Large intestine (tissue), 3 donors: ENCODE data around the gene RGS1. TPM values are rescaled to one million over a fixed set of nuclear protein-coding genes. Genes with fewer than 3 reads are reported as not detected.

Experiments
- DNase-seq, 2 donors: peaks; one replicate each; pipeline versions ENCODE4 v3.0.0 to v3.0.0-alpha.2; 2013
- H3K27ac ChIP-seq: one replicate; pipeline ENCODE4 v1.5.1; 2013; ENCODE audit warnings: low read length
- H3K27me3 ChIP-seq: 2 replicates; pipeline ENCODE4 v1.6.1; 2013; ENCODE audit warnings: low read length; ENCODE audit not compliant: control insufficient read depth, insufficient read depth
- H3K36me3 ChIP-seq: 2 replicates; pipeline ENCODE4 v1.6.1; 2013; ENCODE audit warnings: low read length; ENCODE audit not compliant: control insufficient read depth, insufficient read depth
- H3K4me1 ChIP-seq: one replicate; pipeline ENCODE4 v1.6.1; 2013; ENCODE audit warnings: low read length; ENCODE audit not compliant: control insufficient read depth, insufficient read depth
- H3K4me3 ChIP-seq: one replicate; pipeline ENCODE4 v1.5.1; 2013; ENCODE audit warnings: low read length
- H3K9me3 ChIP-seq: one replicate; pipeline ENCODE4 v1.6.1; 2013; ENCODE audit warnings: mild to moderate bottlenecking, low read depth, low read length, moderate library complexity; ENCODE audit not compliant: control insufficient read depth
- WGBS: methylation state at CpG from one replicate; pipeline ENCODE4 v1.1.5; 2013; ENCODE audit warnings: low lambda C conversion rate; ENCODE audit not compliant: insufficient coverage; 5-methylcytosine and 5-hydroxymethylcytosine counted together
- polyA plus RNA-seq: library from polyadenylated mRNA; unstranded; fragments of 120-200 nt; gene quantifications from one replicate; pipeline ENCODE4 v1.2.1, GENCODE V29; 2013

RGS1 gene
- polyA plus RNA-seq, 1 donor, result 75.0 TPM

DNA sequence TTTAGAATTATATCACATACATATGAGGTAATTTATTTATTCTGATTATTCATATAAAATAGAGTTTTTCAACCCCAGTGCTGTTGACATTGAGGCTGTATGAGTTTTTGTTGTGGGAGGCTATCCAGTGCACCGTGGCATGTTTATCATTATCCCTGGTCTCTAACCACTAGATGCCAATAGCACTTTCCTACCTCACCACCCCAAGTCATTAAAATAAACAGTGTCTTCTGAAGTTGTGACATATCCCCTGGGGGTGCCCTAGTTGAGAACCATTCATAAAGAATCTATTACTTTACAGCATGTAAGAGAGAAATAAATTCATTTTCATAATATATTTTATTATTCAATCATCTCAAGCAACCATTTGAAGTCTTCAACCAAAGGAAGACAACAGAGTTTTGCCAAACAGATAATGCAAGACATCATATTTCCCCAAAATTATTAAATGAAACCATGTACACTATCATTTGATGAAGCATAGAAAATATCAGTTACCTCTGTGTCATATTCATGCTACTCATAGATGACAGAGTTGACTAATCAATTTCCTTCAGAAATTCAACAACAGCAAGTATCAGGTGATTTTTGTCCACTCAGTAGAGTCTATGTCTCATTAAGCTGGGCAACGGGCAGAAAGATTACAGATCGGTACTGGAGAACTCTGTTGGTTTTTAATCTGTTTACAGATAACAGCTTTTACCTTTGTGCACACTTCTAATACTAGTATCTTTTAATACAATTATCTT, 39.5 kb upstream of the RGS1 start:
- WGBS, result 17% methylated on average over 2 of the region's 3 CpGs
- no peak overlapping the region for H3K27ac ChIP-seq
- H3K4me1 ChIP-seq, result peaks cover 22% of the 10 kb centered on the region
- no peaks in the 10 kb centered on the region for H3K27me3 ChIP-seq
- no peaks in the 10 kb centered on the region for H3K9me3 ChIP-seq
- DNase-seq, result no peak
- H3K36me3 ChIP-seq, result no peaks in the 10 kb centered on the region
- no peak overlapping the region for H3K4me3 ChIP-seq

GRCh38 chr1:192538407-192539296, 36.9 kb upstream of the RGS1 start:
- peak in 1 of 2 donors; percentile 34 for DNase-seq
- peak overlapping the region; percentile 50 for H3K27ac ChIP-seq
- peaks cover 19% of the 10 kb centered on the region for H3K4me1 ChIP-seq
- no peak overlapping the region for H3K4me3 ChIP-seq
- WGBS, result no CpG with 5 or more reads among the region's 3 CpGs
- no peaks in the 10 kb centered on the region for H3K9me3 ChIP-seq
- no peaks in the 10 kb centered on the region for H3K36me3 ChIP-seq
- H3K27me3 ChIP-seq, result no peaks in the 10 kb centered on the region

GRCh38 chr1:192539297-192540092, 36.1 kb upstream of the RGS1 start:
- H3K36me3 ChIP-seq, result no peaks in the 10 kb centered on the region
- H3K4me1 ChIP-seq, result peaks cover 16% of the 10 kb centered on the region
- H3K9me3 ChIP-seq, result no peaks in the 10 kb centered on the region
- no peaks in the 10 kb centered on the region for H3K27me3 ChIP-seq
- 0% methylated on average over 1 of the region's 4 CpGs for WGBS
- no peak overlapping the region for H3K4me3 ChIP-seq
- peak; percentile 68 to 84 for DNase-seq
- peak overlapping the region; percentile 50 for H3K27ac ChIP-seq

DNA sequence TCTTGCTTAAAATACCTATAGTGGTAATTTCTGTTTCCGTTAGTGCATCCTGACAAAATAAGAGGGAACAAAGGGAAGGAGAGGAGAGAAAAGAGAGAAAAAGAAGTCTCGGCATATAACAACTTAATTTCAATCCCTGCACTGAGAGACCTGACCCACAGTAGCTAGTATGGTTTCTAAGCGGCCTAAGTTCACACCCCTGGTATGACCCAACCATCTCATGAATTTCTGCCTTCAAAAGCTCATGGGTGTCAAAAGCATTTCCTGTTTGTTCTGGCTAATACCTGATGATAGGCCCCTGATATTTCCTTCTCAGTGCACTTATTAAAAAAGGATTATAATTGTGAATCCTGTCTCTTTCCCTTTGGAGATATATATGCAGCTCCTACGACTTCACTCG, 32.1 kb upstream of the RGS1 start:
- Histone ChIP-seq H3K36me3 (no peaks in the 10 kb centered on the region), H3K27me3 (no peaks in the 10 kb centered on the region), H3K9me3 (no peaks in the 10 kb centered on the region), H3K4me3 (no peak overlapping the region), H3K27ac (no peak overlapping the region), H3K4me1 (peaks cover 9% of the 10 kb centered on the region)
- 100% methylated on average over 3 of the region's 5 CpGs for WGBS
- DNase-seq, result no peak

- Histone ChIP-seq H3K27ac (no peak overlapping the region), H3K9me3 (no peaks in the 10 kb centered on the region), H3K27me3 (no peaks in the 10 kb centered on the region), H3K36me3 (no peaks in the 10 kb centered on the region), H3K4me1 (no peaks in the 10 kb centered on the region), H3K4me3 (no peak overlapping the region)
- DNase-seq, result no peak
- WGBS, result 100% methylated on average over 1 of the region's 3 CpGs
Observed at GRCh38 chr1:192545896-192546521, 29.6 kb upstream of the RGS1 start.

GRCh38 chr1:192546596-192547190, 28.9 kb upstream of the RGS1 start:
- Histone ChIP-seq H3K4me1 (no peaks in the 10 kb centered on the region), H3K9me3 (no peaks in the 10 kb centered on the region), H3K27me3 (no peaks in the 10 kb centered on the region), H3K27ac (no peak overlapping the region), H3K4me3 (no peak overlapping the region), H3K36me3 (no peaks in the 10 kb centered on the region)
- WGBS, result 85% methylated on average over 5 of the region's 7 CpGs
- no peak for DNase-seq

GRCh38 chr1:192547501-192547900, 28.1 kb upstream of the RGS1 start:
- WGBS, result no CpG with 5 or more reads among the region's 2 CpGs
- no peaks in the 10 kb centered on the region for H3K4me1 ChIP-seq

GRCh38 chr1:192549937-192550336, 25.6 kb upstream of the RGS1 start:
- Histone ChIP-seq H3K4me1 (no peaks in the 10 kb centered on the region), H3K27me3 (no peaks in the 10 kb centered on the region), H3K9me3 (no peaks in the 10 kb centered on the region), H3K4me3 (no peak overlapping the region), H3K36me3 (no peaks in the 10 kb centered on the region), H3K27ac (no peak overlapping the region)
- WGBS, result 71% methylated on average over 1 of the region's 3 CpGs
- DNase-seq, result no peak

More at GRCh38 chr1:192547501-192547900, 28.1 kb upstream of the RGS1 start:
- Histone ChIP-seq H3K27me3 (no peaks in the 10 kb centered on the region), H3K27ac (no peak overlapping the region), H3K36me3 (no peaks in the 10 kb centered on the region), H3K9me3 (no peaks in the 10 kb centered on the region), H3K4me3 (no peak overlapping the region)
- DNase-seq, result no peak

- H3K27ac ChIP-seq, result no peak overlapping the region
- H3K36me3 ChIP-seq, result no peaks in the 10 kb centered on the region
- no peak overlapping the region for H3K4me3 ChIP-seq
- no peak for DNase-seq
- H3K4me1 ChIP-seq, result no peaks in the 10 kb centered on the region
- no peaks in the 10 kb centered on the region for H3K27me3 ChIP-seq
- H3K9me3 ChIP-seq, result no peaks in the 10 kb centered on the region
- WGBS, result no CpG with 5 or more reads among the region's 2 CpGs
Observed at GRCh38 chr1:192550922-192551534, 24.5 kb upstream of the RGS1 start.
